Measurements from ENCODE around the gene ADAP1. TPM values are rescaled to one million over a fixed set of nuclear protein-coding genes. Genes with fewer than 3 reads are reported as not detected.

Gene ADAP1
- total RNA-seq, 1 experiment from 2014 or later, result 6.2 TPM

DNA sequence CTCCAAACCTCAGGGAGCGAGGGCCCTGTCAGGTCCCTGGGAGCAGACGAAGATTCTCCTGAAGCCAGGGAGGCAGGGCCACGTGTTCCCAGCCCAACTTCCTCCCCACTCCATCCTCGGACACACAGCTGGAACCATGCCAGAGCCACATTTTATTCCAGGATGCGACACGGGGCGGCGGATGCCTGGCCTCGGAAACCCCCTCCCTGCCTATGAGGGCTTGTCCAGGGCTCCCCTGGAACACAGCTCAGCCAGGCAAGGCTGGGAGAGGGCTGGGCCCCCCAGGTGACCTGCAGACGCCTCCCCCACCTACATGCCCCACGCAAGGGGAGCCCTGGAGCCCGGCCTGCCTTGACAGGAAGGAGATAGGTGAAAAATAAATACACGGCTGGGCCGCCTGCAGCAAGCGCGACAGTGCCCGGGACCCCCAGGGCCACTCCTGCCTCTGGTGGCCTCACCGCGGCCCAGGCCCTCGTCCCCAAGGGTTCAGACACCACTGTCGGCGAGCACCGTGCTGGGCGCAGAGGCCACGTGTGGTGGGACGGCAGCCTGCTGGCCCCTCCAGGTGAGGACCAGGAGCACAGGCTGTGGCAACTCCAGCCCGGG lies 56.6 kb downstream of the ADAP1 start:
- Histone ChIP-seq H3K27me3 (ENCODE audit: insufficient read depth, low read length) (no peaks in the 10 kb centered on the region), H4K91ac (ENCODE audit: insufficient read length, low read depth, low read length) (no peak overlapping the region), H3K18ac (ENCODE audit: insufficient read length, low read depth, low read length) (no peak overlapping the region), H2BK120ac (ENCODE audit: low read depth, low read length, poor library complexity, severe bottlenecking) (no peak overlapping the region), H4K8ac (replicated peaks; ENCODE audit: insufficient read length, low read depth, low read length) (no peak overlapping the region), H2AFZ (ENCODE audit: low read length) (no peak overlapping the region), H3K23me2 (ENCODE audit: insufficient read length, low read depth, low read length, poor library complexity, severe bottlenecking) (no peaks in the 10 kb centered on the region), H3K9me3 (ENCODE audit: control insufficient read depth, low read depth, low read length) (no peaks in the 10 kb centered on the region), H2BK12ac (ENCODE audit: insufficient read length, low read depth, low read length) (no peak overlapping the region), H3K79me2 (ENCODE audit: insufficient read depth, low read length) (no peaks in the 10 kb centered on the region), H4K20me1 (ENCODE audit: control insufficient read depth, insufficient read depth, insufficient read length) (peaks cover under 1% of the 10 kb centered on the region), H3K9ac (ENCODE audit: extremely low read depth, insufficient read length, low read length) (no peak overlapping the region), H3T11ph (ENCODE audit: low read length) (no peak overlapping the region), H3K4me1 (ENCODE audit: insufficient read depth, low read length) (no peaks in the 10 kb centered on the region), H3K23ac (ENCODE audit: insufficient read length, low read depth, low read length) (no peak overlapping the region), H3K27ac (ENCODE audit: insufficient read length, low read depth, low read length) (no peak overlapping the region), H2BK15ac (ENCODE audit: low read depth, low read length) (no peak overlapping the region), H3K4ac (ENCODE audit: low read depth, low read length) (no peak overlapping the region), H2BK5ac (ENCODE audit: insufficient read length, low read length) (no peak overlapping the region), H3K14ac (ENCODE audit: insufficient read depth, low read length) (no peak overlapping the region), H3K79me1 (ENCODE audit: insufficient read depth, low read depth, low read length, poor library complexity, severe bottlenecking) (no peaks in the 10 kb centered on the region), H2AK5ac (ENCODE audit: insufficient read length, low read length) (no peak overlapping the region), H4K5ac (ENCODE audit: insufficient read length, low read depth, low read length) (no peak overlapping the region), H2BK20ac (ENCODE audit: low read depth, low read length, poor library complexity, severe bottlenecking) (no peak overlapping the region), H3K56ac (ENCODE audit: insufficient read length, low read depth, low read length) (no peak overlapping the region), H3K4me2 (ENCODE audit: insufficient read depth, insufficient read length, low read length) (no peak overlapping the region)
- Mint-ChIP-seq H3K4me3 (no peak overlapping the region), H3K9me3 (no peaks in the 10 kb centered on the region), H3K27ac (no peak overlapping the region), H3K36me3 (ENCODE audit: insufficient read depth in 1 of 3, low read depth in 3 of 3) (peaks cover 14 to 38% (median 36%) of the 10 kb centered on the region in 3 experiments), H3K4me1 (peaks cover 2 to 3% of the 10 kb centered on the region in 2 experiments; a peak in 1 of 4 replicates), H3K27me3 (ENCODE audit: low read depth) (peaks cover 3% of the 10 kb centered on the region)
- no CpG with 5 or more reads among the region's 27 CpGs for WGBS (ENCODE audit: extremely low coverage, insufficient read length, low lambda C conversion rate)
- TF ChIP-seq, protein P1, sequence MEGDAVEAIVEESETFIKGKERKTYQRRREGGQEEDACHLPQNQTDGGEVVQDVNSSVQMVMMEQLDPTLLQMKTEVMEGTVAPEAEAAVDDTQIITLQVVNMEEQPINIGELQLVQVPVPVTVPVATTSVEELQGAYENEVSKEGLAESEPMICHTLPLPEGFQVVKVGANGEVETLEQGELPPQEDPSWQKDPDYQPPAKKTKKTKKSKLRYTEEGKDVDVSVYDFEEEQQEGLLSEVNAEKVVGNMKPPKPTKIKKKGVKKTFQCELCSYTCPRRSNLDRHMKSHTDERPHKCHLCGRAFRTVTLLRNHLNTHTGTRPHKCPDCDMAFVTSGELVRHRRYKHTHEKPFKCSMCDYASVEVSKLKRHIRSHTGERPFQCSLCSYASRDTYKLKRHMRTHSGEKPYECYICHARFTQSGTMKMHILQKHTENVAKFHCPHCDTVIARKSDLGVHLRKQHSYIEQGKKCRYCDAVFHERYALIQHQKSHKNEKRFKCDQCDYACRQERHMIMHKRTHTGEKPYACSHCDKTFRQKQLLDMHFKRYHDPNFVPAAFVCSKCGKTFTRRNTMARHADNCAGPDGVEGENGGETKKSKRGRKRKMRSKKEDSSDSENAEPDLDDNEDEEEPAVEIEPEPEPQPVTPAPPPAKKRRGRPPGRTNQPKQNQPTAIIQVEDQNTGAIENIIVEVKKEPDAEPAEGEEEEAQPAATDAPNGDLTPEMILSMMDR (conservative IDR thresholded peaks at IDR 0.05), result no peak
- no peak for DNase-seq

All from H9 (cell line).